ENCODE measurements around the gene TRPM4.
A peak's percentile ranks its signal among the peaks of the same experiment; 100 is the strongest.

TRPM4 gene

GRCh38 chr19:49148784-49149651 is 8.6 kb upstream of the TRPM4 start:
- TF ChIP-seq RAD21 (IDR thresholded peaks at IDR 0.05; ENCODE audit: low read depth) (no peak), TEAD4 (IDR thresholded peaks at IDR 0.05) (no peak; the same call in 1 of the 2 replicates), EGR1 (IDR thresholded peaks at IDR 0.05) (peak; percentile 58), YY1 (IDR thresholded peaks at IDR 0.05; ENCODE audit: low read depth) (no peak), TAF1 (IDR thresholded peaks at IDR 0.05; ENCODE audit: low read depth) (no peak), REST (IDR thresholded peaks at IDR 0.05; ENCODE audit: low read depth) (peak; percentile 82), CEBPB (IDR thresholded peaks at IDR 0.05) (no peak), CREB1 (IDR thresholded peaks at IDR 0.05; ENCODE audit: low read depth) (no peak), ZBTB7A (IDR thresholded peaks at IDR 0.05; ENCODE audit: low read depth) (0 out of 2 replicates have a peak, but pooled peaks have one; percentile 27), NFIC (IDR thresholded peaks at IDR 0.05) (no peak), USF1 (IDR thresholded peaks at IDR 0.05) (no peak), EP300 (IDR thresholded peaks at IDR 0.05; ENCODE audit: borderline replicate concordance) (no peak; the same call in 1 of the 2 replicates), FOXM1 (IDR thresholded peaks at IDR 0.05; ENCODE audit: borderline replicate concordance, low read depth) (no peak), TCF12 (IDR thresholded peaks at IDR 0.05; ENCODE audit: low read depth) (no peak)
- TF ChIP-seq, protein P1, sequence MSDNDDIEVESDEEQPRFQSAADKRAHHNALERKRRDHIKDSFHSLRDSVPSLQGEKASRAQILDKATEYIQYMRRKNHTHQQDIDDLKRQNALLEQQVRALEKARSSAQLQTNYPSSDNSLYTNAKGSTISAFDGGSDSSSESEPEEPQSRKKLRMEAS (IDR thresholded peaks at IDR 0.05), result peak; percentile 82

- no peak for TF ChIP-seq TEAD4 (IDR thresholded peaks at IDR 0.05)
- no peak for TF ChIP-seq RAD21 (IDR thresholded peaks at IDR 0.05; ENCODE audit: low read depth)
- TF ChIP-seq TAF1 (IDR thresholded peaks at IDR 0.05; ENCODE audit: low read depth), result 0 out of 2 replicates have a peak, but pooled peaks have one; percentile 33
- TF ChIP-seq TCF12 (IDR thresholded peaks at IDR 0.05; ENCODE audit: low read depth), result peak; percentile 6; the same call in 1 of the 2 replicates
- 0 out of 2 replicates have a peak, but pooled peaks have one; percentile 14 for TF ChIP-seq FOXM1 (IDR thresholded peaks at IDR 0.05; ENCODE audit: borderline replicate concordance, low read depth)
- TF ChIP-seq, protein P1 (IDR thresholded peaks at IDR 0.05), result peak; percentile 63
- TF ChIP-seq EGR1 (IDR thresholded peaks at IDR 0.05), result no peak
- TF ChIP-seq CEBPB (IDR thresholded peaks at IDR 0.05), result 0 out of 2 replicates have a peak, but pooled peaks have one; percentile 21
- TF ChIP-seq ZBTB7A (IDR thresholded peaks at IDR 0.05; ENCODE audit: low read depth), result no peak
Measured at GRCh38 chr19:49149652-49150105, 7.9 kb upstream of the TRPM4 start.

DNA sequence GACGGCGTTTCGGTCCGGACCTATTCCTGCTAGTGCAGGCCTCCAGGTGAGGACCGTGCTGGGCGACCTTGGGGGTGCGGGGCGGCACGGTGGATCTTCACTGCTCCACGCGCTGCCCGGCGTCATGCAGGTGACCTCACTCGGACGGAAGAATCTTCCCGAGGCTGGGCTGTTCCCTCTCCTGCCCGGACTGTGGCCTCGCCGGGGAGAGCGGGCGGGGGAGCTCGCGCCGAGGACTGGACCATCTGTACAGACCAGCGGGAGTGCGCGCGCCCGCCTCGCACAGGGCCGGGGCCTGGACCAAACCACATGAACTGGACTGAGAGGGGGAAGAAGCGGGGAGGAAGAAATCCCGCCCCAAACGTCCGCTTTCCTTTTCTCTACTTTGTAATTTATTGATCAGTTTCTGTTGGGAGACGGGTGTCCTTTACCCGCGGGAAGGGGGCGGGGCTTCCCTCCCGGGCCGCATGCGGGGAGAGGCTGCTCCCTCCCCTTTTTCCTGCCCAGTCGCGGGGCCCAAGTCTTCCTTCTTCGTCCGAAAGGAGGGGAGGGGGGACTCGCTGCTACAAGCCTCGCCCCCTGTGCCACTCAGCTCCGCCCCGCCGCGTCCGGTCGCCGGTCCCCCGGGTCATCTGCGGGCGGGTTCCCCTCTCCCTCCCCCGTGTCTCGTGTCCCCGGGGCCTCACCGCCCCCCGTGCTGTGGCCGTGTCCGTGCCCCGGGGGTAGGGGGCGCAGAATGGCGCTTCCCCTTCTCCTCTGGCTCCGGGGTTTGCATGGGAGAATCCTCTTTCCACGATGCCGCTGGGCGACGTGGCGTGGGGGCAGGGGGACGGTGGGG is 7.3 kb upstream of the TRPM4 start:
- TF ChIP-seq TAF1 (IDR thresholded peaks at IDR 0.05; ENCODE audit: low read depth) (peak; percentile 28; the same call in 1 of the 2 replicates), RAD21 (IDR thresholded peaks at IDR 0.05; ENCODE audit: low read depth) (no peak), TCF12 (IDR thresholded peaks at IDR 0.05; ENCODE audit: low read depth) (no peak), USF1 (IDR thresholded peaks at IDR 0.05) (no peak), REST (IDR thresholded peaks at IDR 0.05; ENCODE audit: low read depth) (no peak), TEAD4 (IDR thresholded peaks at IDR 0.05) (no peak), EGR1 (IDR thresholded peaks at IDR 0.05) (no peak), EP300 (IDR thresholded peaks at IDR 0.05; ENCODE audit: borderline replicate concordance) (no peak), NFIC (IDR thresholded peaks at IDR 0.05) (no peak), CEBPB (IDR thresholded peaks at IDR 0.05) (no peak), ZBTB7A (IDR thresholded peaks at IDR 0.05; ENCODE audit: low read depth) (peak; percentile 87), CREB1 (IDR thresholded peaks at IDR 0.05; ENCODE audit: low read depth) (no peak), YY1 (IDR thresholded peaks at IDR 0.05; ENCODE audit: low read depth) (no peak), FOXM1 (IDR thresholded peaks at IDR 0.05; ENCODE audit: borderline replicate concordance, low read depth) (no peak)
- TF ChIP-seq, protein P1 (IDR thresholded peaks at IDR 0.05), result peak; percentile 78

DNA sequence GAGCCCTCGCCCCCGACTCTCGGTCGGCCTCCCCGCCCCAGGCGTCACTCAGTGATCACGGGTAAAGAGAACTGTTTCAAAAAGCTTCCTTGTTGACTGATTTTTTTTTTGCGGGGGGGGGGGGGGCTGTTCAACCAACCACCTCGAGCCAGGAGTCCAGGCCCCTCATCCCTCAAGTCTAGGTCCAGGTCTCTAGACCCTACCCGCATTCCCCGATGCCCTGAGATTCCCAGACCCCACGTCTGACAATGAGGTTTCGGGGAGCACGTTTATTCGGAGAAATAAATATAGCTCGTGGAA is 6.7 kb upstream of the TRPM4 start:
- no peak for TF ChIP-seq CREB1 (IDR thresholded peaks at IDR 0.05; ENCODE audit: low read depth)
- TF ChIP-seq NFIC (IDR thresholded peaks at IDR 0.05), result no peak
- no peak for TF ChIP-seq USF1 (IDR thresholded peaks at IDR 0.05)
- no peak for TF ChIP-seq EGR1 (IDR thresholded peaks at IDR 0.05)
- TF ChIP-seq TEAD4 (IDR thresholded peaks at IDR 0.05), result no peak
- TF ChIP-seq RAD21 (IDR thresholded peaks at IDR 0.05; ENCODE audit: low read depth), result no peak
- TF ChIP-seq YY1 (IDR thresholded peaks at IDR 0.05; ENCODE audit: low read depth), result no peak
